ENCODE results near the gene NUP62.
"Not testable (repeated sequence)": the region's sequence is repeated elsewhere in the genome, so short reads cannot be mapped to it uniquely, and the experiment has no call there.

Gene NUP62

GRCh38 chr19:49926515-49926914 is 2.8 kb downstream of the NUP62 start:
- H3K4me3 ChIP-seq (IDR thresholded peaks at IDR 0.05; ENCODE audit: insufficient read depth, low read depth, low read length) = no peak overlapping the region
- no peak overlapping the region for H2AFZ ChIP-seq (ENCODE audit: low read depth)
- peaks cover 18% of the 10 kb centered on the region; the same call in 1 of the 2 replicates for H3K36me3 ChIP-seq (ENCODE audit: insufficient read depth)
- H4K20me1 ChIP-seq (ENCODE audit: insufficient read depth) = no peaks in the 10 kb centered on the region; the same call in 1 of the 2 replicates
- peaks cover 68% of the 10 kb centered on the region for H3K4me1 ChIP-seq (ENCODE audit: low read depth, poor library complexity, severe bottlenecking)
- H3K27ac ChIP-seq = no peak overlapping the region
- H3K27me3 ChIP-seq (ENCODE audit: insufficient read depth, low read depth) = no peaks in the 10 kb centered on the region
- TF ChIP-seq, protein P1, sequence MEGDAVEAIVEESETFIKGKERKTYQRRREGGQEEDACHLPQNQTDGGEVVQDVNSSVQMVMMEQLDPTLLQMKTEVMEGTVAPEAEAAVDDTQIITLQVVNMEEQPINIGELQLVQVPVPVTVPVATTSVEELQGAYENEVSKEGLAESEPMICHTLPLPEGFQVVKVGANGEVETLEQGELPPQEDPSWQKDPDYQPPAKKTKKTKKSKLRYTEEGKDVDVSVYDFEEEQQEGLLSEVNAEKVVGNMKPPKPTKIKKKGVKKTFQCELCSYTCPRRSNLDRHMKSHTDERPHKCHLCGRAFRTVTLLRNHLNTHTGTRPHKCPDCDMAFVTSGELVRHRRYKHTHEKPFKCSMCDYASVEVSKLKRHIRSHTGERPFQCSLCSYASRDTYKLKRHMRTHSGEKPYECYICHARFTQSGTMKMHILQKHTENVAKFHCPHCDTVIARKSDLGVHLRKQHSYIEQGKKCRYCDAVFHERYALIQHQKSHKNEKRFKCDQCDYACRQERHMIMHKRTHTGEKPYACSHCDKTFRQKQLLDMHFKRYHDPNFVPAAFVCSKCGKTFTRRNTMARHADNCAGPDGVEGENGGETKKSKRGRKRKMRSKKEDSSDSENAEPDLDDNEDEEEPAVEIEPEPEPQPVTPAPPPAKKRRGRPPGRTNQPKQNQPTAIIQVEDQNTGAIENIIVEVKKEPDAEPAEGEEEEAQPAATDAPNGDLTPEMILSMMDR (conservative IDR thresholded peaks at IDR 0.05; ENCODE audit: low read depth, low read length) = no peak
- H3K79me2 ChIP-seq (ENCODE audit: insufficient read depth, low read depth) = peaks cover 96% of the 10 kb centered on the region
- H3K9ac ChIP-seq = no peak overlapping the region
- H3K4me2 ChIP-seq = peak overlapping the region; percentile 15; the same call in 1 of the 2 replicates

- 0 out of 2 replicates have a peak, but pooled peaks cover 3% of the 10 kb centered on the region for H4K20me1 ChIP-seq (ENCODE audit: insufficient read depth)
- no peak overlapping the region for H3K4me3 ChIP-seq (IDR thresholded peaks at IDR 0.05; ENCODE audit: insufficient read depth, low read depth, low read length)
- peak overlapping the region; percentile 31; the same call in 1 of the 2 replicates for H3K4me2 ChIP-seq
- H3K79me2 ChIP-seq (ENCODE audit: insufficient read depth, low read depth) = peaks cover 96% of the 10 kb centered on the region
- TF ChIP-seq, protein P1 (conservative IDR thresholded peaks at IDR 0.05; ENCODE audit: low read depth, low read length) = no peak
- H3K36me3 ChIP-seq (ENCODE audit: insufficient read depth) = peaks cover 14% of the 10 kb centered on the region; the same call in 1 of the 2 replicates
- H3K4me1 ChIP-seq (ENCODE audit: low read depth, poor library complexity, severe bottlenecking) = peaks cover 78% of the 10 kb centered on the region
- H3K27ac ChIP-seq = peak overlapping the region; percentile 69
- H3K9ac ChIP-seq = no peak overlapping the region; the same call in 1 of the 2 replicates
- no peak overlapping the region for H2AFZ ChIP-seq (ENCODE audit: low read depth)
- H3K27me3 ChIP-seq (ENCODE audit: insufficient read depth, low read depth) = no peaks in the 10 kb centered on the region
Measured at GRCh38 chr19:49925486-49925885, 3.8 kb downstream of the NUP62 start.

DNA sequence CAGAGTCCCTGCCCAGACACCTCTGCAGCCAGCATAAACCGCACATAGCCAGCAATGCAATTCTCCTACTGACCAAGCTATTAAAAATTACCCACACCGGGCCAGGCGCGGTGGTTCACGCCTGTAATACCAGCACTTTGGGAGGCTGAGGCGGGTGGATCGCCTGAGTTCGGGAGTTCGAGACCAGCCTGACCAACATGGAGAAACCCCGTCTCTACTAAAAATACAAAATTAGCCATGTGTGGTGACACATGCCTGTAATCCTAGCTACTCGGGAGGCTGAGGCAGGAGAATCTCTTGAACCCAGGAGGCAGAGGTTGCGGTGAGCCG is 4.5 kb downstream of the NUP62 start:
- not testable (repeated sequence) for H2AFZ ChIP-seq (ENCODE audit: low read depth); H3K4me3 ChIP-seq (IDR thresholded peaks at IDR 0.05; ENCODE audit: insufficient read depth, low read depth, low read length); H3K27me3 ChIP-seq (ENCODE audit: insufficient read depth, low read depth); H4K20me1 ChIP-seq (ENCODE audit: insufficient read depth)
- peaks cover 14% of the 10 kb centered on the region; the same call in 1 of the 2 replicates for H3K36me3 ChIP-seq (ENCODE audit: insufficient read depth)
- H3K27ac ChIP-seq = peak overlapping the region; percentile 69
- peaks cover 80% of the 10 kb centered on the region for H3K4me1 ChIP-seq (ENCODE audit: low read depth, poor library complexity, severe bottlenecking)
- peak overlapping the region; percentile 31; the same call in 1 of the 2 replicates for H3K4me2 ChIP-seq
- peaks cover 97% of the 10 kb centered on the region for H3K79me2 ChIP-seq (ENCODE audit: insufficient read depth, low read depth)
- H3K9ac ChIP-seq = peak overlapping the region; percentile 54; the same call in 1 of the 2 replicates

GRCh38 chr19:49924004-49924880 is 5.1 kb downstream of the NUP62 start:
- Histone ChIP-seq H3K4me3 (IDR thresholded peaks at IDR 0.05; ENCODE audit: insufficient read depth, low read depth, low read length) (no peak overlapping the region), H2AFZ (ENCODE audit: low read depth) (no peak overlapping the region), H3K27ac (peak overlapping the region; percentile 69), H3K79me2 (ENCODE audit: insufficient read depth, low read depth) (peaks cover 100% of the 10 kb centered on the region), H4K20me1 (ENCODE audit: insufficient read depth) (peaks cover 9% of the 10 kb centered on the region; the same call in 1 of the 2 replicates), H3K36me3 (ENCODE audit: insufficient read depth) (peaks cover 14% of the 10 kb centered on the region; the same call in 1 of the 2 replicates), H3K9ac (peak overlapping the region; percentile 54), H3K27me3 (ENCODE audit: insufficient read depth, low read depth) (no peaks in the 10 kb centered on the region), H3K4me1 (ENCODE audit: low read depth, poor library complexity, severe bottlenecking) (peaks cover 85% of the 10 kb centered on the region), H3K4me2 (peak overlapping the region; percentile 34)
- TF ChIP-seq, protein P1 (conservative IDR thresholded peaks at IDR 0.05; ENCODE audit: low read depth, low read length) = no peak

All from KMS-11 (cell line).